ENCODE data around the gene ATP8B1. TPM values are rescaled to one million over a fixed set of nuclear protein-coding genes. Genes with fewer than 3 reads are reported as not detected.

Gene ATP8B1
- total RNA-seq, 1 experiment from 2014 or later: 1.4 TPM

DNA sequence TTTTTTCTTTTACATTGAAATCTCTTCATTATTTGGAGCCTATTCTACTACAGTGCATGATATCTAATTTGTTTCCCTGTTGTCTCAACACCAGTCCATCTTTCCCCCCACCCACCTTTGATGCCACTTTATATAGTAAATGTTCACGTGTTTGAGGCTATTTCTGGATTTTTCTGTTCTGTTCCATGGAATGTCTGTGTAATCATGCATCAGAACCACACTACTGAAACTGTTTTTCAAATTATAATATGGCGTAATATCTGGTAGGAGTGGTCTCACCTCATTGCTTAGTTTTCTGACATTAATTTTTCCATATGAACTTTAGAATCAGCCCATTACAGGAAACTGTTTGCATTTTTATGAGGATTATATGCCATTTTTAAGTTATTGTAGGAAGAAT is 162.4 kb downstream of the ATP8B1 start:
- H3K27me3 Mint-ChIP-seq (ENCODE audit: insufficient read depth, unreplicated experiment): no peaks in the 10 kb centered on the region
- TF ChIP-seq, protein P1, sequence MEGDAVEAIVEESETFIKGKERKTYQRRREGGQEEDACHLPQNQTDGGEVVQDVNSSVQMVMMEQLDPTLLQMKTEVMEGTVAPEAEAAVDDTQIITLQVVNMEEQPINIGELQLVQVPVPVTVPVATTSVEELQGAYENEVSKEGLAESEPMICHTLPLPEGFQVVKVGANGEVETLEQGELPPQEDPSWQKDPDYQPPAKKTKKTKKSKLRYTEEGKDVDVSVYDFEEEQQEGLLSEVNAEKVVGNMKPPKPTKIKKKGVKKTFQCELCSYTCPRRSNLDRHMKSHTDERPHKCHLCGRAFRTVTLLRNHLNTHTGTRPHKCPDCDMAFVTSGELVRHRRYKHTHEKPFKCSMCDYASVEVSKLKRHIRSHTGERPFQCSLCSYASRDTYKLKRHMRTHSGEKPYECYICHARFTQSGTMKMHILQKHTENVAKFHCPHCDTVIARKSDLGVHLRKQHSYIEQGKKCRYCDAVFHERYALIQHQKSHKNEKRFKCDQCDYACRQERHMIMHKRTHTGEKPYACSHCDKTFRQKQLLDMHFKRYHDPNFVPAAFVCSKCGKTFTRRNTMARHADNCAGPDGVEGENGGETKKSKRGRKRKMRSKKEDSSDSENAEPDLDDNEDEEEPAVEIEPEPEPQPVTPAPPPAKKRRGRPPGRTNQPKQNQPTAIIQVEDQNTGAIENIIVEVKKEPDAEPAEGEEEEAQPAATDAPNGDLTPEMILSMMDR (IDR thresholded peaks at IDR 0.05; ENCODE audit: unreplicated experiment): no peak
- intact Hi-C loops (cut with micrococcal nuclease): no loop called here
- H3K36me3 Mint-ChIP-seq (ENCODE audit: insufficient read depth, unreplicated experiment): peaks cover 15% of the 10 kb centered on the region
- POLR2A ChIA-PET: interaction anchor here (0.7 kb wide), 1 partner anchor 9 kb away, joined by 3 read pairs; no protein-coding TSS in a partner anchor
- H3K27ac Mint-ChIP-seq (ENCODE audit: low read depth, unreplicated experiment): no peak overlapping the region
- BruUV-seq (replicated peaks): no TSS peak
- H3K9me3 Mint-ChIP-seq (ENCODE audit: unreplicated experiment): no peaks in the 10 kb centered on the region
- H3K4me1 Mint-ChIP-seq (ENCODE audit: insufficient read depth, unreplicated experiment): no peaks in the 10 kb centered on the region
- DNase-seq (ENCODE audit: unreplicated experiment): no peak
- CTCF ChIA-PET: no interaction called here
- no peak overlapping the region for H3K4me3 Mint-ChIP-seq (ENCODE audit: unreplicated experiment)

DNA sequence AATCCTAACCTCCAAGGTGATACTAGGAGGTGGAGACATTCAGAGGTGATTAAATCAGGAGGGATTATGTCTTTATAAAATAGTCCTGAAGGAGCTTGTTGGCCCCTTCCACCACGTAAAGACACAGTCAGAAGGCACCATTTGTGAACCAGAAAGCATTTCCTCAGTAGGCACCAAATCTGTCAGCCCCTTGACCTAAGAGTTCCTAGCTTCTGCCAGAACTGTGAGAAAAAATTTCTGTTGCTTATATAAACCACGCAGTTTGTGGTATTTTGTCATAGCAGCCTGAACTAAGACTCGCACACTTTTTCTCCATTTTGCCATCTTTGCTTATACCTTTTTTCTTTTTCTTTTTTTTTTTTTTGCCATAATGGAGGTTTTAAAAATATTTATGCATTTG is 162.9 kb downstream of the ATP8B1 start:
- ChIA-PET POLR2A (interaction anchor here (0.7 kb wide), 2 partner anchors 9 to 19 kb away, joined by 3 read pairs; no protein-coding TSS in a partner anchor), CTCF (interaction anchor here (0.6 kb wide), 1 partner anchor 37 kb away, joined by 3 read pairs; no protein-coding TSS in a partner anchor)
- peaks cover 15% of the 10 kb centered on the region for H3K36me3 Mint-ChIP-seq (ENCODE audit: insufficient read depth, unreplicated experiment)
- no TSS peak for BruUV-seq (replicated peaks)
- no peak overlapping the region for H3K27ac Mint-ChIP-seq (ENCODE audit: low read depth, unreplicated experiment)
- intact Hi-C loops (cut with micrococcal nuclease): no loop called here
- no peaks in the 10 kb centered on the region for H3K27me3 Mint-ChIP-seq (ENCODE audit: insufficient read depth, unreplicated experiment)
- H3K4me3 Mint-ChIP-seq (ENCODE audit: unreplicated experiment): no peak overlapping the region
- H3K9me3 Mint-ChIP-seq (ENCODE audit: unreplicated experiment): no peaks in the 10 kb centered on the region
- DNase-seq (ENCODE audit: unreplicated experiment): no peak
- TF ChIP-seq, protein P1 (IDR thresholded peaks at IDR 0.05; ENCODE audit: unreplicated experiment): no peak
- no peaks in the 10 kb centered on the region for H3K4me1 Mint-ChIP-seq (ENCODE audit: insufficient read depth, unreplicated experiment)

DNA sequence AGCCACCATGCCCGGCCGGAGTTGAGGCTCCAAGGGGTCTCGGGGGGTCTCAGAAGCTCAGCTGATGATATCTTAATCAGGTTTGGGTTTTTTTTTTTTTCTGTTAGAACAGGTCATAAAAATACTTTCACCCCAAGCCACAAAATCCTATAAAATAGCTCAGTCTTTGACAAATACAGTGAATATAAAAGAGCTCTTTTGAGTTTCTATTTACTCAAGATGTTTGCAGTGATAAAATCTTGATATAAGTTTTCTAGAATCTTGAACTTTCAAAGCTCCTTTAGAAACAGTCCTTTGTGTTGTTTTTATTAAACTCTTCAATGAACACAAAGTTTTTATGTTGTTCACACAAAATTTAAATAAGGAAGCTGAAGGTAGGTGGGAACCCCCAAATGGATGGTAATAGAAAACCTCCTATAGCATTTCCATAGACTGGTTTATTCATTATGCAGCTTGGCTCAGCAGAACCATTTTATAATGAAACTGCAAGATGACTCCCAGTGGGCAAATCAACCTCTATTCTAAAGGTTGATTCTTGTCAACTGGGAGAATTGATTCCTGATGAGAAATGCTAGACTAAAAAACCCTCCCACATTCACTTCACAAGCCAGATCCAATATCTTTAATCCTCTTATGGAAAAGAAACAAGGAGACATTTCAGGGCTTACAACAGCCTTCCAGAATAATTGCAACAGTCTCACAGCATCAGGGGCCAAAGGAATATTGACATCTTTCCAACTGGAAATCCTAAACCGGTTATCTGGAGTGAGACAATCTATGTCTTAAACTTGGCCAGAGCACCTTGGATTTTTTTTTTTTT is 167.9 kb downstream of the ATP8B1 start:
- no TSS peak for BruUV-seq (replicated peaks)
- no peak for DNase-seq (ENCODE audit: unreplicated experiment)
- Mint-ChIP-seq H3K4me1 (ENCODE audit: insufficient read depth, unreplicated experiment) (peaks cover 6% of the 10 kb centered on the region), H3K9me3 (ENCODE audit: unreplicated experiment) (no peaks in the 10 kb centered on the region), H3K4me3 (ENCODE audit: unreplicated experiment) (no peak overlapping the region), H3K27me3 (ENCODE audit: insufficient read depth, unreplicated experiment) (no peaks in the 10 kb centered on the region), H3K27ac (ENCODE audit: low read depth, unreplicated experiment) (no peak overlapping the region), H3K36me3 (ENCODE audit: insufficient read depth, unreplicated experiment) (peaks cover 15% of the 10 kb centered on the region)
- CTCF ChIA-PET: interaction anchor here (0.5 to 1.3 kb wide), 3 partner anchors 9 to 408 kb away, joined by 3 to 5 read pairs (median 4); no protein-coding TSS in a partner anchor
- POLR2A ChIA-PET: no interaction called here
- TF ChIP-seq, protein P1 (IDR thresholded peaks at IDR 0.05; ENCODE audit: unreplicated experiment): no peak
- intact Hi-C loops (cut with micrococcal nuclease): no loop called here

DNA sequence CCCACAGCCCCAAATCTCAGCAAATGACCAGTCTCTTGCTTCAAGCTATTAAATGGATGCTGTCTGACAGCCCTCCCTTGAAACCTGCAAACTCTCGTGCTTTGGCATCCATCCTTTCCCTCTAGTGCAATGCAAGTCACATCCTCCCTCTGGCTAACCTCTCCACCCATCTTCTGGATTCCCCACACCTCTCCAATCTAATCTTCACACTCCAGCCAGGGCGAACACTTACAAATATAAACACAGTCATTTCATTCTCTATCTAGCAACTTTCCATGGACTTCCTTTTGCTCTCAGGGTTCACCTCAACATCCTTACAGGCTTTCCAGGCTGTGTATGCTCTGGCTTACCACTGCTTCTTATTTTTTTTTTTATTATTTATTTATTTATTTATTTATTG is 171.4 kb downstream of the ATP8B1 start:
- DNase-seq (ENCODE audit: unreplicated experiment): no peak
- H3K36me3 Mint-ChIP-seq (ENCODE audit: insufficient read depth, unreplicated experiment): peaks cover 5% of the 10 kb centered on the region
- no peak overlapping the region for H3K27ac Mint-ChIP-seq (ENCODE audit: low read depth, unreplicated experiment)
- POLR2A ChIA-PET: interaction anchor here (0.7 to 2.7 kb wide), 6 partner anchors 10 to 592 kb away, joined by 3 to 17 read pairs (median 3); partner anchors contain the start of gene NARS1
- intact Hi-C loops (cut with micrococcal nuclease): loop anchor here (2.0 to 5.0 kb wide), 3 partner anchors 181 to 491 kb away; no protein-coding TSS in a partner anchor
- CTCF ChIA-PET: interaction anchor here (0.7 to 2.6 kb wide), 4 partner anchors 141 to 250 kb away, joined by 3 to 16 read pairs (median 6); no protein-coding TSS in a partner anchor
- H3K27me3 Mint-ChIP-seq (ENCODE audit: insufficient read depth, unreplicated experiment): no peaks in the 10 kb centered on the region
- H3K4me1 Mint-ChIP-seq (ENCODE audit: insufficient read depth, unreplicated experiment): peaks cover 6% of the 10 kb centered on the region
- BruUV-seq (replicated peaks): no TSS peak
- peak overlapping the region; percentile 59 for H3K4me3 Mint-ChIP-seq (ENCODE audit: unreplicated experiment)
- H3K9me3 Mint-ChIP-seq (ENCODE audit: unreplicated experiment): no peaks in the 10 kb centered on the region
- TF ChIP-seq, protein P1 (IDR thresholded peaks at IDR 0.05; ENCODE audit: unreplicated experiment): no peak
